Globus pallidus (tissue), 1 donor: ENCODE measurements around the gene PANX2.
"Not testable (repeated sequence)": the region's sequence is repeated elsewhere in the genome, so short reads cannot be mapped to it uniquely, and the experiment has no call there.

Experiments
- DNase-seq: peaks from one replicate; pipeline ENCODE4 v3.0.0-alpha.2; 2015; ENCODE audit warnings: low spot score

The PANX2 gene

GRCh38 chr22:50199829-50200460, 29.4 kb downstream of the PANX2 start:
- no peak for DNase-seq

GRCh38 chr22:50200461-50201190, 30.1 kb downstream of the PANX2 start, which contains the start of gene SELENOO:
TSS of gene SELENOO (plus strand) at chr22:50201011. CDS start at chr22:50201037, 26 bp downstream.
- peak; percentile 92 for DNase-seq

- DNase-seq = no peak
These were observed 30.9 kb downstream of the PANX2 start for GRCh38 chr22:50201191-50202129.

- DNase-seq = no peak
These were observed 31.7 kb downstream of the PANX2 start for GRCh38 chr22:50202130-50202666.

GRCh38 chr22:50203288-50203687, 32.8 kb downstream of the PANX2 start:
- no peak for DNase-seq

- no peak for DNase-seq
These were observed 34.0 kb downstream of the PANX2 start for GRCh38 chr22:50204571-50204970.

GRCh38 chr22:50204998-50205397, 34.5 kb downstream of the PANX2 start:
- not testable (repeated sequence) for DNase-seq

GRCh38 chr22:50205781-50206569, 35.4 kb downstream of the PANX2 start:
- DNase-seq = no peak

GRCh38 chr22:50206599-50206998, 36.1 kb downstream of the PANX2 start:
- no peak for DNase-seq

GRCh38 chr22:50207383-50208140, 37.0 kb downstream of the PANX2 start:
- DNase-seq = no peak

GRCh38 chr22:50208430-50208938, 38.0 kb downstream of the PANX2 start:
- DNase-seq = no peak

- DNase-seq = no peak
These were observed 38.7 kb downstream of the PANX2 start for GRCh38 chr22:50208939-50209892.

- DNase-seq = peak; percentile 54
These were observed 39.4 kb downstream of the PANX2 start for GRCh38 chr22:50209893-50210292.

GRCh38 chr22:50210378-50211139, 40.0 kb downstream of the PANX2 start:
- DNase-seq = no peak

- no peak for DNase-seq
These were observed 40.6 kb downstream of the PANX2 start for GRCh38 chr22:50211147-50211546.

GRCh38 chr22:50213263-50213662, 42.7 kb downstream of the PANX2 start:
- DNase-seq = no peak

GRCh38 chr22:50215297-50216054, 44.9 kb downstream of the PANX2 start:
- DNase-seq = no peak
